EH (cell line): ENCODE results near the gene CA10.

Experiments used
- DNase-seq: peaks from one replicate; pipeline ENCODE4 v3.0.0-alpha.2; 2015; ENCODE audit warnings: low read depth

CA10 gene

DNA sequence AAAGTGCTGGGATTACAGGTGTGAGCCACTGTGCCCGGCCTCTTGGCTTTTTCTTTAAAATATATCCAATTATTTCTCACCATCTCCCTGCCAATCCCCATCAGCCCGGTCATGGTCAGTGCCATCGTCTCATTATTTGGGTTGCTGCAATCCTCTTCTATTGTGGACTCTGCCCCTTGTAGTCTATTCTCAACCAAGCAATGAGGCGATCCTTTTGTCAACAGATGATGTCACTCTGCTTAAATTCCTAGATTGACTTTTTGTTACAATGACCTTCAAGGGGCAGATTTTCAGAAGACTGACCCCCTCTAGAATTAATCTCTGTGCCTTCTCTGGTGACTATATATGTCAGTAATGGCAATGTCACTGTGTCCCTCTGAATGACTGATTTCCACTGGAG lies 513.5 kb downstream of the CA10 start:
- DNase-seq = no peak

DNA sequence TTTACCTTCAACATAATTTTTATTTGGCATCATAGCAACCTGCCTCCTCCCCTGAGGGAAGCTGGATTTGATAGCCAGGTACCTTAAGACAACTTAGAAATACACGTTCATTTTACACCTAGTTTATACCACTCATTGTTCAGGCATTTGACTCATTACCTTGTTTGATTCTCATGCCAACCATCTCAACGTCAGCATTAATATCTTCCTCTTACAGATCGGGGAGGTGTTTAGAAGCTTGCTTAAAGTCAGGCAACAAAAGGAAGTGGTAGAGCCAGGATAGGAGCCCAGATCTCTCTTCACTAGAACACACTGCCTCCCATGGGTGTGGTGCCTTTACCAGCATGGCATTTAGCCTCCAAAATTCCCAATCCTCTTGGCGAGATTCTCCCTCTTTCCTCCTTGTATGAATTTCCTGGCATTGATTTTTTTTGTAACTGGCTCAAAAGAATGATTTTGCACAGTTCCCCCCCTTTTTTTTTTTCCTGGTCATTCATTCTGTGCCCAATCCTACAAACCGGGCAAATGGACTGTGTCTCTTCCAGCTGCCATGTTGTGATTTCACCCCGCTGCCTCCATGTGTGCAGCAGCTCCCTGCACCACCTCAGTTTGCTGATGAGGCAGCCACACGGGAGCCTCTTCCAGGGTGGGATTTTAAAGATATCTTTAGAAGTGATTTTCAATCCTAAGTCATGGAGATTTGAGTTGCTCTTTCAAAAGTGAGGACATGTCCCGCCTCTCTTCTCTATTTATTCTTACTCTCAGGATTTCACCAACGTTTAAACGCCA lies 514.6 kb downstream of the CA10 start:
- DNase-seq = no peak

DNA sequence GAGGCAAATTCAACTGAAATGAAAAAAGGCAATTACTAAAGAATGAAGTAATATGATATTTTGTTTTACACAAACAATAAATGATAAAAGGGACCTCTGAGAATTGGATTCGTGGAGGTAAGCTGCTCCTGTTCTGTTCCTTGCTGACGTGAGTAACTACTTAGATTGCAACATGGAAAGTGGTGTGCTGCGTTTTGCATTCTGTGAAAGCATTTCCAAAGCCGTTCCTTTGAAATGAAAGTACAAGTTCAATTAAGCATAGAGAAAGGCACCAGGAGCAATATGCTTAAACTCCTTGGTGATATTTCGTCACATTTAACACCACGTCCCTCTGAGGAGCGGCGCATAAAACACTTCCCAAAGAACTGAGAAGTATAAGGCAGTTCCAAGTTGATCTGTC lies 516.5 kb downstream of the CA10 start:
- DNase-seq = no peak

DNA sequence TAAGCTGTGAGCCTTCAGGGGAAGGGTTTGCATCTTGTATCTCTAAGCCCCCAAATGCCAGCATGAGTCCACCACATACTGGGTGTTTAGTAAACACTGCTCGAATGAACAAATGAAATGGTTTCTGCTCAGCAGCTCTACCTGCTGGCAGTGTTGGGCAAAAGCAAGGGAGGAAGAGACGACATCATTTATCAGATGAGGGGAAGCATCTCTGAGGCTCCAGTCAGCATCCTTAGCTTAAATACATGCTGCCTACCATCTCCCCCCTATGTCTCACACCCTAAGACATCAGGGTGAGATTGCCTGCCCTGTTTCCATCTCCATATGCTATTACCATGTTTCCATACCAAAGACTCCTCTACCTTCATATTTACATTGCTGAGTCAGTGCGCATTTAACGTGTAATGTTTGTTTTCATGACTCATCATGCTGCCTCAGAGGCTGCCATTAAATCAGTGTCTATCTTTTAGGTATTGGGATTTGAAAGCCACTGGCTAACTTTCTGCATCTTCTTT lies 518.3 kb downstream of the CA10 start:
- no peak for DNase-seq

DNA sequence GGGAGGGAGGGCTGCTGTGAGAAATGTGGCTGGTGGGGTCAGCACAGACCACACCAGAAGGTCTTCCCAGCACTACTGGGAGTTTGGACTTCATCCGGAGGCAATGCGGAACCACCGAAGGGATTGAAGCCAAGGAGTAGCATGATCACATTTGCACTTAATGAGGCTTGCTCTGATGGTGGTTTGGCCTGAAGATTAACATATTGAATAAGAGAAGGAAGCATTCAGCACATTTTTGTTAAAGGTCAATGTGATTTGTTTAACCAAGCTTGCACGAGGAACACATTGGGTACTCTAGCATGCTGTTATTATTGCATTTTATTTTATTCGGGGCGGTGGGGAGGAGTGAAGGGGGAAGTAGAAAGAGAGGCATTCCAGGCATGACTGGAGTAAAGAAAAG lies 519.5 kb downstream of the CA10 start:
- no peak for DNase-seq

DNA sequence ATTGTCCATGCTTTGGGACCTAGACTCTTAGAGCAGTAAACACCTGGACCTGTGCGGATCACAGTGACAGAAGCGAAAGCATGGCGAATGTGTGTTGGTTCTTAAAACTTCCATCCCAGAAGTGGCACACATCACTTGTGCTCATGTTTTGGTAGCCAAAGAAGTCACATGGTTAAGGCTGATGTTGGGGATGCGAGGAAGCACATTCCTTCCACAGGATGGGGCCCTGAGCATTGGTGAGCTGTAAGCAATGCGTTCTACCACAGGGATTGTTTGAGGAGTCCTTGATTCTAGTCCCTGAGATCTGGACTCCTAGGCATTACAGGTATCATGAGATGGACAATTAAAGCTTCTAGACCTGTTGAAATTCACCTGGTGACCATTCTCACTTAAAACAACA lies 522.2 kb downstream of the CA10 start:
- DNase-seq = no peak

DNA sequence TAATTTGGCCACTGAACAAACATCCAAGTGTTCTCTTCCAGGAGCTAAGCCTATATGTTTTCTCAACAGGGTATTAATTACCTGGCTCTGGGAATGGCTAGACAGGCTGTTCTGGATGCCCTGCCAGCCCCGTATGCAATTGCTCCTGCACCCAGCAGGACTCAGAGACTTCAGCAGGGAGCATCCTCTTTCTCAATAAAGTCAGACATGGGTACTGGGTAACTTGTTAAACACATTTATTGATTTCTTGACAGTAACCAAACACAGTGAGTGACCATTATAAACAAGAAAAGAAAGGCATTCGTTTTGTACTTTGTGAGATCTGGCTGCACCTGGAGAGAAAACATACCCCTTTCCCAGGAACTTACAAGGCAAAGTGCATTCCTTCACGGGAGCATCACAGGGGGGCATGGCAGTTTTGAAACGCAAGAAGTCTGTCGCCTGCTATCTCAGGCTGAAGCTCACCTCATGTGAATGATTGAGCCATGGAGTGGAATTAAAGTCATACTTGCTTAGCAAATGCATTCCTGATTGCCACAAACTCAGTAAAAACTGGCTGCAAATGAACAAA lies 528.3 kb downstream of the CA10 start:
- no peak for DNase-seq

DNA sequence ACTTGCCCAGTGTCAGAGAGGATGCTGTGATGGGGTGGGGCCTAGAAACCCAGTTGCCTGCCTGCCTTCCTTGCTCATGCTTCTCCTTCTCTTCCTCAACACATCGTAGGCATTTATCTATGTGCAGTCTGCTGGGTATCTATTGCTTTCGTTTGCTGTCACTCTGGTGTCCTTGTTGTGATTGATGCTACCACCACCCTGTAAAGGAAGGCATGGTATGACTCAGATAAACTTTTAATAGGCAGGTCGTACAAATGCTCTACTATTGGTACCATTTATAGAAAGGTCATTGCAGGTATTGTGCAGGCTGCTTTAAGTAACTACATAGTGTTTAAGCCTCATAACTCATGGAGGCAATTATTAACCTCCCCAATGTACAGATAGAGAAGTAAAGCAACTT lies 529.3 kb downstream of the CA10 start:
- no peak for DNase-seq

DNA sequence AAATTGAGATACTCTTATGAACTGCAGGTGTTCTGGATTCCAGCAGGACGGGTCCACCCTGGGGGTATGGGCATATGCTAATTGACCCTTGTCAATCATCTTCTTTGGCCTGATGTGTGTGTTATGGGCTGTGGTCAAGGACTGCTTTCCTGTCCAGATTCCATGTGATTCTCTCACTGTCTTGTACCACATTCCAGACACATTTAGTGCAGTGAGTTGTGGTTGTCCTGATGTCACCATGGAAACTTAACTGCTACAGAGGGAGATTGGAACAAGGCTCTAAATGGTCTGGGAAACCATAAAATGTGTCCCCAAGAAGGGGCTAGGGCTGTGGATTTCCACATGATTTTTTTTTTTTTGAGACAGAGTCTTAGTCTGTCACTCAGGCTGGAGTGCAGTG lies 530.7 kb downstream of the CA10 start:
- DNase-seq = no peak

DNA sequence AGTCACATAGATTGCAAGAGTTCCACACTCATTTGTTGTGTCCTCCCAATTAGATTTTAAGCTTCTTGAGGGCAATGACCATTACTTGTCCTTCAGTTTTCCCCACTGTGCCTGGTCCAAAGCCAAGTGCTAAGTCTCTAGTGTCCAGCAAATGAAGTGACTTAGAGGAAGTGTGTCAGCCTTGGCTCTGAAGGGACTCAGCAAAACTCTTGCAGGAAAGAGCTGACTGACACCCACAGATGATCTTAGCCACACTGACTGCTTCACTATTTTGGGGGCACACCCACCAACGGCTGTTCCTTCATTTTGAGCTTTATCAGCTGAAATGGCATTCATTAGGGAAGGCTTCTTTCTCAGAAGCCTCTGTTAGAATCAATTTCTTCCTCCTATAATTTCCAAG lies 540.0 kb downstream of the CA10 start:
- DNase-seq = no peak

DNA sequence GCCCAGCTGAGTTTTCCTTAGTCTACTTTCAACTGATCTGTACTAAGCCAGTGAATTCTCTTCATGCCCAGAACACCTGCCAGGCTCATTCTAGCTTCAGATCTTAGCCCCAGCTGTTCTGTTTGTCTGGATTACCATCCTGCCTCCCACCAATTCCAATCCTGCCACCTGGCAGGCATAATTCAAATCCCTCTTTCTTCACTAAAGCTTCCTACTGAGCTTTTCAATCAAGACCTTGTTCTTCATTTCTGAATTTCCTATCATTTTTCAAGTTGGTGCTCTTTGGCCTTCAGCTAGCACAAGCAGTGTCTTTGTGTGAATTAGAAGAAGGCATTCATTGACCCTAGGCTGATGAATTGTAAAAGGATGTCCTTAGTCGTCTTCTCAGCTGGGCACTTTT lies 540.5 kb downstream of the CA10 start:
- no peak for DNase-seq

DNA sequence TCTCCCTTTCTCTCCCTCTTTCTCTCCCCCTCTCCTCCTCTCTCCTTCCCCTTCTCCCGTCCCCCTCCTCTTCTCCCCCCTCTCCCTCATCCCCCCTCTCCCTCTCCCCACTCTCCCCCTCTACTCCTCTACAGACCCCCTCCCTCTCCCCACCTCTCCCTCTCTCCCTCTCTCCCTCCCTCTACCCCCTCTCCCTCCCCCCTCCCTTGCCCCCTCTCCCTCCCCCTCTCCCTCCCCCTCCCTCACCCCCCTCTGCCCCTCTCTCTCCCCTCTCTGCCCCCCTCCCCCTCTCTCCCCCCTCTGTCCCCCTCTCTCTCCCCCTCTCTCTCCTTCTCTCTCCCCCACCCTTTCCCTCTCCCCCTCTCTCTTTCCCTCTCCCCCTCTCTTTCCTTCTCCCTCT lies 545.3 kb downstream of the CA10 start:
- DNase-seq = no peak

DNA sequence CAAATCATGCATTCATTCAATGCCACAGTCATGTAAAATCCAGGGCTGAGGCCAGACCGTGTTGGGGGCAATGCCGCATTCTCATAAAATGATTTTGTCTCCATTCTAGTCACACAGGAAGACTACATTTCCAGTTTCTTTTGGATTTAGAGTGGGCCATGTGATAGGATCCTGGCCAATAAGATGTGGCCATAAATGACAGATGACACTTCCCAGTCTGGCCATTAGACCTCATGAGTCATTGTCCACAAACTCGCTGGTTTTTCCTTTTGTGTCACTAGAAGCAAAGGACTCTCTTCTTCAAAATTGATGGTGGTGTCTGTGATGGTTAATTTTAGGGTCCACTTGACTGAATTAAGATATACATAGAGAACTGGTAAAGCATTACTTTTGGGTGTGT lies 545.8 kb downstream of the CA10 start:
- no peak for DNase-seq

DNA sequence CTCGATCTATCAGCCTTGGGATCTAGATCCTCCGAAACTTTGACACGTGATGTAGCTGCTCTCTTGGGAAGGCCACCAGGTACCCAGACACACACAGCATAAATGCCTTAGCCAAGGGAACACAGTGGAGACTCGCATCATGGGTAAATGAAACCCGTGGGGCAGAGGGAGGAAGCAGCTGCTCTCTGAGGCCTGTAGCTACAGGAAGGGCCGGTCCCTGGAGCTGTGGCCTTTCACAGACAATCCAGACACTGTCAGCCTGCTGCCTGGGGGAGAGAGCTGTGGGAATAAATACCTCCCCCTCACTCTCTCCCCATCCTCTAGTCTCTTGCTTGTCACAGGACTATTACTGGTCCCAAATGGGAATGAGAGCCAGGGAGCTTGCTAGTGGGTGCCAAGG lies 546.9 kb downstream of the CA10 start:
- no peak for DNase-seq

DNA sequence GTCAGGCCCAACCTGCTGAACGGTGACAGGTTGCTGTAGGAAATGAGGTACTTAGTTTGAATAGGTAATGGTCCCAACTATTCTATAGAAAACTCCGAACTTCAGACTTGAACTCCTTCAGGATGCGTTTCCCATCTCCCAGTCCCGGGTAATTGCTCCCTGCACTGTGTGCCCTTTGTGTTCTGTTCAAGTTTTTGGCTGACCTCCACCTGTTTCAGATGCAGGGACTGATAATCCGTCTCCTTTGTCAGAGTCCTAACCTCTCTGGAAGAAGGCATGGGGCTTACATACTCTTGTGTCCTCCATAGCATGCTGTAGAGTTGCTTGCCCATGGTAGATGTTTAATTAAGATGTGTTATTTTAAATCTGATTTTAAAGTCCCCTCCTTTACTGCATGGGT lies 547.7 kb downstream of the CA10 start:
- no peak for DNase-seq

DNA sequence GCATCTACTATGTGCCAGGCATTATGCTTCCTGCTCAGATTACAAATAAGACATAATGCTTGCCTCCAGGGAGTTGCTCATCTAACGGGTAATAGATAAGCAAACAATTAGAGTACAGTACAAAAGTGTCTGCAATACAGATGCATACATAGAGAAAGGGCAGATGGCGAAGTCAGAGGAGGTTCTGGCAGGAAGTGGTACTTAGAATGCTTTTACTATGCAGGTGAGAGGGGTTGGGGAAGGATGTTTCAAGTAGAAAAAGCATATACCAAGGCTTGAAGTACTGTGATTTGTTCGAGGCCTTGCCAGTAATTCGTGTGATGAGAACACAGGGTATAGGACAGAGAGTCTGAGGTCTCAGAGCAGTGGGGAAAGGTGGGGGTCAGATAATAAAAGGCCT lies 548.4 kb downstream of the CA10 start:
- DNase-seq = no peak

DNA sequence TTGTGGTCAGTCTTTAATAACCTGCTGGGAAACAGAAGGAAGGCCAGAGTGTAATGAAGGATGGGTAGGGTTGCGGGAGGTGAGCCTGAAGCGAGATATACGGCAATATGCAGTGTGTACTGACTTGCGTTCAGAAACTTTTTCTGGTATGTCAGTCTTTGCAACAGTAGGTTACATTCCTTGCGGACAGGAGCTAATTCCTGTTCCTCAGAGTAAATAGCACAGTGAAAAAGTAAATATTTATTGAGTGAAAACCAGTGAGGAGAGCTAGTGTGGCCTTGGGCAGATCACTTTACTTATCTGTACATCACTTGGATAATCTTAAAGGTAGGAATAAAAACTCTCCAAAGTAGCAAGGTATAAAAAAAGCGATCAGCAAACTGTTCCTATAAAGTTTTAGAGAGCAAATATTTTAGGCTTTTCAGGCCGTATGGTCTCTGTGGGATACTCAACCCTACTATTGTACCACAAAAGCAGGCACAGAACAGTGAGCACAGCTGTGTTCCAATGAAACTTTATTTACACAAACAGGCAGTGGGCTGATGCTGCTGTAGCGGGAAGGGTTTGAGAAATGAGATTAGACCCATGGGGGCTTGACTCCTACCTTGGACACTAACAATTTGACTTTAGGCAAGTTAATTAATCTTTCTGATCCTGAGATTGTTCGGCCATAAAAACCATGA lies 550.1 kb downstream of the CA10 start:
- DNase-seq = no peak

DNA sequence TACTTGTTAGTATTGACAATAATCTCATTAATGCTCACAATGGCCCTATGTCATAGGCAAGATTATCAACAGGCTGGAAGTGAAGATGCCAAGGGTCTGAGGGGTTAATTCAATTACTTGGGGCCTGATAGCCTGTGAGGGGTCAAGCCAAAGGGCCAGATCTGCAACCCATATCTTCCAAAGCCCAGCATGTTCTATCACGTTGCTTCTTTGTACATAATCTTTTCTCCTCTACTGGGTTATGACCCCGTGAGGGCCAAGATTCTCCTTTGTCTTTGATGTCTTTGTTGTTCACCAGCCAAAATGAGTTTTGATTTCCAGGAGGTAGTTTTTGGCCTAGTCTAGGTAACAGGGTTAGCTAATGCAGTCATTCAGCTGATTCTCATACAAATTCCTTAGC lies 551.0 kb downstream of the CA10 start:
- no peak for DNase-seq

DNA sequence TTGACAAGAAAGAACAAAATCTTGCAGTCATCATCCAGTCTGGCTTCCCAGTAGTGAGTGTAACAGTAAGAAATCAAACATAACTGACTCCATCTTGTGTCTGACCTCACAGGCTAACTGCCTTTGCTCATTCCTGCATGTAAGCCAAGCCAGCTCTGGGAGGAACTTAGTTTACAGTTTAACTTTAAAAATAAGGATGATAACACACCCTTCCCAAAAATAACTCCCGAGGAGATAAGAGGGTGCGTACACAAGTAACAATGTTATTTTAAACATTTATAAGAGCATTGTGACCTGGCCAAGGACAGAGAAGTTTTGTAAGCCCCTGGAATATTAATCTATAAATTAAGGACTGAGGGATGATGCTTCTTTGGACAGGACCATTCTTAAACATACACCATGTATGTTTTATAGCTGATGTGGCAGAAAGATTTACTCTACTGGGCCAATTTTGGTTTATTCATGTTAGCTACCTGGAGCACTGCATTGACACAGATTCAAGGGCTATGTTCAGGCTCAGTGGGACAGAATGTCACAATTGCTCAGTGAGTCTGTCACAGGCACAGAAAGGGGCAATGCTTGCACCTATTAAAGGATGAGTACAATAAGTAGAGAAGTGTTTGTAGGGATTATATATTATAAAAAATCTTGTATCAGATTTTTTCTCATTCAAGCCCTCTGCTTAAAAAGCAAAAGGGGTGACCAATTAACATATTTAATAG lies 554.1 kb downstream of the CA10 start:
- no peak for DNase-seq

DNA sequence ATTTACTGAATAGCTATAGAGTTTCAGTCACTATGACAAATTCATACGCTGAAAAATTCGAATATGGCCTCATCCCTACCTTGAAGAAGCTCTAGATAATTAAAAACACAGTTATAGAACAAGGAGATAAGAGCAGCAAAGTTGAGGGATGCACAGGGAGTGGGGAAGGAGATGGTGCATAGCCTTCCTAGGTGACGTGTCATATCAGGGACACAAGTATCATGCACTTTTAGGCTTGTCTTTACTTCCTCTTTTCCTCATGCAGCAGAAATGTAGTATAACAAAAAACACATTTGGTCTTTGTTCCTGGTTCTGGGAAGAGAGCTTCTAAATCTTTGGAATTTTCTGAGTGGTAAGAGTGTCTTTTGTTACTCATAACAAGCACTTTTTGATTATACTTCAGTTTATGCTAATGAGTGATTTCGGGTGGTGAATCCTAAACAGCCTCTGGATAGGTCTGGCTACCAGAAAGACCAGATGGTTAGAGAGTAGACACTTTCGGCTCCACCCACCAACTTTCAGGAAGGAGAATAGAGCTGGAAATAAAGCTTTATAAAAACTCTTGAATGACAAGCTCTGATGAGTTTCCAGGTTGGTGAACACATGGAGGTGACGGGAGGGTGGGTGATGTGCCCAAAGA lies 556.8 kb downstream of the CA10 start:
- DNase-seq = no peak

DNA sequence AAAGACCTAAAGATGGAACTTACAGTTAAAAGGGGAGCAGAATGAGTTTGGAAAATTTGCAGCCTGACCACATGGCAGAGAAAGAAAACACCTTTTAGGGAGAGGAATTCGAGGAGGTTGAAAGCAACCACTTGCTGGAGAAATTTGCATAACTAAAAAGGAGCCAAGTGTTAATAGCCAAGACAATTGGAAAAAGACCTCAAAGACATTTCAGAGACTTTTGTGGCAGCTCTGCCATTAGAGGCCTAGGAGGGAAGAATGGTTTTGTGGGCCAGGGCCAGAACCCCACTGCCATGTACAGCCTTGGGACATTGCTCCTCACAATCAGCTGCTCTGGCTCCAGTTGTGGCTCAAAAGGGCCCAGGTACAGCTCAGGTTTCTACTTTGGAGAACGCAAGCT lies 559.7 kb downstream of the CA10 start:
- DNase-seq = no peak

DNA sequence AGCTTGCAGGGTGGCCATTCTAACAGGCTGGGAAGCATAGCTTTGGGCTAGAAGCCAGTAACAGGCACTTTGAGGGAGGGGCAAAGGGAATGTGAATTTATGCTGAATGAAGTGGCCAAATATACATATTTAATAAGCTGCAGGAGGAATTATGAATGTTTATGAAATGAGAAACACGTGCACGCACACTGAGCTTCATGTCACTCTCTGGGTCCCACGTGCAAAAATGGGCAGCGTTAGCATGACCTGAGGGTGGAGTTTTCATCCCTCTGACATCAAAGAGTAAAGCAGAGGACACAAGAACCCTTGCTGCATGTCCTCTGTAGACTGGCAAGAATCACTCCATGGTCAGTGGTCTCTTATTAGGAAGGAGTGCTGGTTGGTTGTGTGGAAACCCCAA lies 561.2 kb downstream of the CA10 start:
- DNase-seq = no peak
